NOMO-1 treated with dmso at 0.1 percent for 144 hours (cell line): ENCODE results near the gene RBM46.

Source experiments
- DNase-seq: peaks from one replicate; lab custom pipeline; 2025; ENCODE audit not compliant: unreplicated experiment; lab: John Stamatoyannopoulos, UW

Gene RBM46, protein sequence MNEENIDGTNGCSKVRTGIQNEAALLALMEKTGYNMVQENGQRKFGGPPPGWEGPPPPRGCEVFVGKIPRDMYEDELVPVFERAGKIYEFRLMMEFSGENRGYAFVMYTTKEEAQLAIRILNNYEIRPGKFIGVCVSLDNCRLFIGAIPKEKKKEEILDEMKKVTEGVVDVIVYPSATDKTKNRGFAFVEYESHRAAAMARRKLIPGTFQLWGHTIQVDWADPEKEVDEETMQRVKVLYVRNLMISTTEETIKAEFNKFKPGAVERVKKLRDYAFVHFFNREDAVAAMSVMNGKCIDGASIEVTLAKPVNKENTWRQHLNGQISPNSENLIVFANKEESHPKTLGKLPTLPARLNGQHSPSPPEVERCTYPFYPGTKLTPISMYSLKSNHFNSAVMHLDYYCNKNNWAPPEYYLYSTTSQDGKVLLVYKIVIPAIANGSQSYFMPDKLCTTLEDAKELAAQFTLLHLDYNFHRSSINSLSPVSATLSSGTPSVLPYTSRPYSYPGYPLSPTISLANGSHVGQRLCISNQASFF

DNA sequence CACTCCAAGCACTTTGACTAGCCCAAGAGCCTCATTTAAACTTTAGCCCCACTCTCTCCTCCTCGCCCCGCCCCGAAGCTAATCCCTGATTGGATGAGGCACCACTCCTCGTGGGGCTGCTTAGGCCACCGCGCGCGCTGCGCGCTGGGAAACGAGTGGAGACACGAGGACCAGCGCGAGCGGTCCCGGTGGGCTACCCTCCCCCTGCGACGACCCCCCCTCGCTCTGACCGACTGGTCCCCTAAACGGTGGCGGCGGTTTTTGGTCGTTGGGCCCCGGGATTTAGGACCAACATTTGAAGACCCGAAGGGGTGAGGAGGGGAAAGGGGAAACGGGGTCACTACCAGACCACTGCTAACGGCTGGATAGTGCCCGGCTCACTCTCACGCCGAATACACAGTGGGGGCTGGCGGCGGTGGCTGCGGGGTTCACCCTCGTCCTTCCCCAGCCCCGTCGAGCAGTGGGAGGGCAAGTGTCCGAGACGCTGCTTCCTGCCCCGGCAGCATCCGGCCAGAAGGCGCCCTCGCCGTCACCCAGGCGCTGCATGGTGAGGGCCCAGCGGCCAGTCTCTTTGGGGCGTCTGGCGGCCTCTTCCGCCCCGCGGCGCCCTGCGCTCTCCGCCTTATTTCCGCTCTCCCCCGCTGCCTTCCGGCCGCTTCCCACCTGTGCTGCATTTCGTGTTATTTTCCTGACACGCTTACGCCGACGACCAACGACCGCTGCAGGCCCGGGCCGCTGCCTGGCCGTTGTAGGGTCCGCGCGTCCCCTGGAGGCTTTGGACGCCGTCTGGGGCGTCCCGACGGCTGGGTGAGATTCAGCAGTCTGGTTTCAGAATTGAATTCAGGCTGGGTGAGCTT is at the start of gene RBM46:
Gene RBM46 (plus strand): TSS at position 147 of the 857 bp plus-strand sequence. CDS start 15,481 bp downstream, outside the sequence.
- DNase-seq = no peak

DNA sequence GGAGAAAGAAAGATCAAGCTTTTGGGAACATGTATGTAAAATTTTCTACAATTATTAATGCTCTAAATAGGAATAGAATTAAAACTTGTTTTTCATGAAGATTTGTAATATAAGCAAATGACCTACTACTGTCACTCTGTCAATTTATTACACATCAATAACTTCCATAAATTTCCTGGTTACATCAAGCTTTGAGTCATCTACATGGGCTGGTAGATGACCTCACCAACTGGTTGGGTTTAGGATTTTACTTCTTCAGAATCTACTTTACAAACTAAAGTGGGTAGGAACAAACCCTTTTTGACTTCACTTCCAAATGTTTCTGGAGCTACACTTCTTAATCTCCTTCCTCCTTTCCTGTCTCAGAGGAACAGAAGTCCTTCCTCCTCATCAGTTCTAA is 49.3 kb upstream of the RBM46 start:
- no peak for DNase-seq

DNA sequence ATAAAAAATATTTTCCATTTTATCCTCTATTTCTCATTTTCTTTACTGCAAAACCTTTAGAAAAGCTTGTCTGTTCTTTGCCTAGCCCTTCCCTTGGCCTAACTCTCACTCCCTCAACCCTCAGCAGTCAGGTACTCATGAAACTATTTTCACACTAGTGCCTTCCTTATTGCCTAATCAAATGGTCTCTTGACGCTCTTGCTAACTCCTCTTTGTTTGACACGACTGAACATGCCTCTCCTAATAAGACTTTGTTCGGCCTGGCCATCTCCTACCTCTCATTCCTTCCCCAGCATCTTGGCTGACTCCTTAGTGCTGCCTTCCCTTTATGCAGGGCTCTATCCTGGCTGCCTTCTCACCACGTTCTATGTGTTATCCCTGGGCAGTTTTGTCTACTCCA is 48.4 kb upstream of the RBM46 start:
- DNase-seq = no peak

DNA sequence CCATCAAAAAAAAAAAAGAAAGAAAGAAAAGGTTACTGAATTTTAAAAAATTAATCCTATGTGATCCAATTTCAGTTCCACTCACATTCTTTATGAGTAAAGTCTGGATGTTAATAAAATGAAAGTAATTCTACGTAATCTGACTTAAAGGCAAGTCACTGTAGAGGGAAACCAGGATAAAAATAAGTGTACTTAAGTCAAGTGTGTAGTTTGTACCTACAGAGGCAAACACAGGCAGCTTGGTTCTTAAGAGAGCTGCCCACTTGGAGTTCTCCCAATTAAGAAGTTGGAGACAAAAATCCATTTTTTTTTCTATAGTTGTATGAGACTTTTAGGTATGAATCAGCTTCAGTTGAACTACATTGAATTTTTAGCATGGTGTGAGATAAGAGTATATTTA is 44.3 kb upstream of the RBM46 start:
- DNase-seq = no peak

DNA sequence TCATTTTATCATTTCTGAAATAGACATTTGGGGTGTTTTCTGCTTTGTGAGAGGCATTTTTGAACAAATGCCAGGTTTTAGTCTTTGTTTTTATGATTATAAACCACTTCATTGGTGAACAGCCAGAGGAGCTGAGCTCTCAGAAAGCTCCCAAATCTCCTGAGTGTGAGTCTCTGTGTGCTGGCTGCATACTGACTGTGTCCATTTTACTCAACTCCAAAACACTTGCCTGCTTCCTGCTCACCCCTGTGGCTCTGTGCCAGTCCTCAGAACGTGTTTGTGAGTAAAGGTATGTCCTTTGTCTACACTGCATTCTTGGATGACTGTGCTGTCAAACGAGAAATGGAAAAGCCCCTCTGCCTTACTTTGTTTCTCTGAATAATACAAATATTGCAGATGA is 42.6 kb upstream of the RBM46 start:
- no peak for DNase-seq

DNA sequence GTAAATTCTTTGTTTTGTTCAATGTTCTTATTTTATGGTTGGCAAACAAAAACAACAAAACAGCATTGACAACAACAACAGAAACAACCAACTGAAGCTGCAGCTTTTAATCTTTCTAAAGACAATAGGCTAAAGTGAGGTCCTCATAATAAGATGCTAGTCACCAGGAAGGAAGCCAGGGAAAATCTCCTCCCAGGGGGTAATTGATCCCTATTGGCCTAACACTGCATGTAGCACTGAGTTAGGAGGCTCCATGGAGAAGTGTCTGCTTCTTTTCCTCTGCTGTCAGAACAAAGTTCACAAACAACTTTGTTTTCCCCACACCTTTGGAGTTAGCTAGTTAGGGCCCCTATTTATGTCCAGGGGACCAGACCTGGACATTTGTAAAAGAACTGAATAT is 42.0 kb upstream of the RBM46 start:
- no peak for DNase-seq

DNA sequence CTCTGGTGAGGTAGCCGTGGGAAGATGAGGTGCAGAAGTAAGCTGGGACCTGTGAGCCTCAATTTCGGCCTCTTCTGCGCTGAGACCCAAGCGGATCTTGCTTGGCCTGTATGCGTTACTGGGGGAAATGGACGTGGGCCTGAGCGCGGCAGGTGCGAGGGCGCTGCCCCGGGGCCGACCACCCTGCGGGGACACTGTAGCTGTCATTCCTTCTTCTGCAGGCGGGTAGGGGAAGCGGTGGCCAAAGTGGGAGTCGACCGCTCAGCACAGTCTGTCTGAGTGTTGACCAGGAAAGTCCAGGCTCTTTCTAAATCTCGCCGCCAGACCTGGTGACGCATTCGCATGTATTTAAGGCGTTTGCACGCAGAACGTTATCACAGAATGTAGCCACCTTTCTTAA is 40.6 kb upstream of the RBM46 start:
- no peak for DNase-seq

DNA sequence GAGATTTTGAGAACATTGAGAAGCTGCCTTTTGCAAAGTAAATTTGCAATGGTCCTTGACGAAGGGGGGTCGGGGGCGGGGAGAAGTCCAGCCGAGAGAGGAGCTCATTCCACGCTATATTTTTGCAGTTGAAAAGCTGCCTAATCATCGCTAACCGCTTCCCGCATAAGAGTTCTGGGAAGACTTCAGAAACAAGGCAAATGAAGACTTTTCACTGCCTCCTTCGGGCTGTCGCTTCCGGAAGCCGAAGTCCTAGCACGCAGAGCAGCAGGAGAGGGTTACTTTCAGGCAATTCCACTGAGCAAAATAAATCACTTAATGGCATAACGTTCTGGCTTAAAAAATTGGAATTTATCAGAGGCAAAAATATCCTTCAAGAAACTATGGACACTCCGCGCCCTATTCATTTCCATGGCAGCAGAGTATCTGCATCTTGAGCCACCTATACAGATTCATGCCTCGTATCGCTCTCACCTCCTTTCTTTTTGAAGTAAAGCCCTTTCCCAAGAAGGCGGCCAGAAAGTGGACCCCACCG is 39.9 kb upstream of the RBM46 start:
- no peak for DNase-seq

DNA sequence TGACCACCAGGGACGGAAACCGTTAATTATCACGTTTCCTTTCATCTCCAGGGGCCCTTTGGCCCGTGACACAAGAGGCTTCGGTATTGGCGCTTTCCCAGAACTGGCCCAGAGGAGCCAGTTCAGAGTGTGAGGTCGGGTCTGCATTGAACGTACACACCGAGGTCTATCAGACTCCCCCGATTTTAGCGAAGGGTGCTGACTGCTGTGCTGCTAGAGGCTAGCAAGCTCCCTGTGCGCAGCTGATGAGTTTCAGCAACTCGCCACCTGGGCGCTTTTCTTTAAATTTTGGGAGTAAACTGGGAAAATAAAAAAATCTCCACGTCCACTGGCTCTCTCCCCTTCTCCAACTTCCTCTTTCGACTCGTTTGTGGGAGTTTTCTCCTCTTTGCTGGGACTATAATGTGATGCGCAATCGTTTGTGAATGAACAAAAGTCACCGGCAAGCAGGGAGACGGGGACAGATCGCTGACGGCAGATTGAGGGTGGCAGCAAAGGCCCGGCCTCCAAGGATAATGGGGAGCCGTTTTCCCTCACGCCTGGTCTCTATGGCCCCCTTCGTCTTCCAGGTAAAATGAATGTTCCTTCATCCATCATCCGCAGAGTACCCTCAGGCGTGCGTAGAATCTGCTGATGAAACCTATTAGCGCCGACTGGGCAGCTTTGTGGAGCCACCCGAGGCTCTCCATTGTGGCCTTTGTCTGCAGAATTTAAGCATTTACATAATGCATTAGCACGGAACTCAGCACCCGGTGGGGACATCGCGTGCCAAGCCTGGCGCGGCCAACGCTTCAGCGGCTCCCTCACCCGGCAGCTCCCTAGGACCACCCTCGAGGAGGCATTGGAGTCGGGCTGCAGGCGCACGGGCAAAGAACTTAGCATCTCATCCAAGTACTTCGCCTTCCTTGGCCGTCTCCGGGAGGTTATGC is 38.9 kb upstream of the RBM46 start:
- no peak for DNase-seq

DNA sequence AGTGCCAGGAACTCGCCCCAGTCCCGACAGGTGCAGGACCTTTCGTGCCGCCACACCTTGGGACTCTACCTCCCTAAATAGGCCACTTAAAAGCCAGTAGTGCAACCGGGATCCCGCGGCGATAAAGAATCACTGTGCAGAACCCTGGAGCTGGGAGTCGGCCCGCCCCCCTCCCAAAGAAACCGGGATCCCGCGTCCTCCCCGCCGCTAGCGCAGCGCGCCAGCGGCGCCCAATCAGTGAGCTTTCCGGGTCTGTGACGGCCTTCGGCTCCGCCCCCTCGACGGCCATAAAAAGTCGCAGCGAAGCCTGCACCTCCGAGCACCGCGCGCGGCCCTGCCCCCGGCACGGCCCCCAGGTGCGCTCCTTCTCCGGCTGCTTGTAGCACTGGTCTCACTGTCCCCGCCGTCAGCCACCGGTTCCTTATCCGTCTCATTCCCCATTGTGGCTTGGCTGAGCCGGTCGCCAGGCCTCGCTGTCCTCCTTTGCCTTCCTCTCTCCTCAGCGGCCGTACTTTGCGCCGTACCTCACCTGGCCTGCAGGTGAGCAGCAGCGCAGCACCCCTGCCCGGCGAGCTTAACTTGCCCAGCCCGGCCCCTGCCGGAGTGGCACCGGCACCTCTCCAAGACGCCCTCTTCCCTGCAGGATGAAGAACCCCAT is 37.3 kb upstream of the RBM46 start, which contains the start of gene LRAT:
Gene LRAT (plus strand): TSS at position 318 of the 658 bp plus-strand sequence. CDS start 327 bp downstream, at position 645.
- no peak for DNase-seq

DNA sequence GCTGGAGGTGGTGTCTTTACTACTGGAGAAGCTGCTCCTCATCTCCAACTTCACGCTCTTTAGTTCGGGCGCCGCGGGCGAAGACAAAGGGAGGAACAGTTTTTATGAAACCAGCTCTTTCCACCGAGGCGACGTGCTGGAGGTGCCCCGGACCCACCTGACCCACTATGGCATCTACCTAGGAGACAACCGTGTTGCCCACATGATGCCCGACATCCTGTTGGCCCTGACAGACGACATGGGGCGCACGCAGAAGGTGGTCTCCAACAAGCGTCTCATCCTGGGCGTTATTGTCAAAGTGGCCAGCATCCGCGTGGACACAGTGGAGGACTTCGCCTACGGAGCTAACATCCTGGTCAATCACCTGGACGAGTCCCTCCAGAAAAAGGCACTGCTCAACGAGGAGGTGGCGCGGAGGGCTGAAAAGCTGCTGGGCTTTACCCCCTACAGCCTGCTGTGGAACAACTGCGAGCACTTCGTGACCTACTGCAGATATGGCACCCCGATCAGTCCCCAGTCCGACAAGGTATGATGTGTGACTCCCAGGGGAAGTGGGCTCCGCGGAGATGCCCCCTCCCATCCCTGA is 36.6 kb upstream of the RBM46 start:
- no peak for DNase-seq

DNA sequence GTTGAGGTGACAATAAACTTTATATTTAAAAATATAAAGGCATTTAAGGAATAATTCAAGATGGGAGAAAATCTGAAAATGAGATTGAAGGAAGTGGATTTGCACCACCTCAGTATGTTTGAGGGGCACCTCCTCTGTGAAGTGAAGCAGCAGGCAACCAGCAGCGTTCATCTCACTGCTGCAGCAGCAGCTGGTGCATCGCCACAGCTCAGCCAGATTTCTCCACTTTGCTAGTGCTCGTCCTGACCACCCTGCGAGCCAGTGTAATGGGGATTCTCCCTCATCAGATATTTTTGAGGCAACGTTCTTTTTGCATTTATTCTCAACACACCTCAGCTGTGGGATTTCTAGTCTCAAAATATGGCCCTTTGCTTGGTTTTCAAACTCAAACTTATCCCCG is 23.4 kb upstream of the RBM46 start:
- DNase-seq = no peak

DNA sequence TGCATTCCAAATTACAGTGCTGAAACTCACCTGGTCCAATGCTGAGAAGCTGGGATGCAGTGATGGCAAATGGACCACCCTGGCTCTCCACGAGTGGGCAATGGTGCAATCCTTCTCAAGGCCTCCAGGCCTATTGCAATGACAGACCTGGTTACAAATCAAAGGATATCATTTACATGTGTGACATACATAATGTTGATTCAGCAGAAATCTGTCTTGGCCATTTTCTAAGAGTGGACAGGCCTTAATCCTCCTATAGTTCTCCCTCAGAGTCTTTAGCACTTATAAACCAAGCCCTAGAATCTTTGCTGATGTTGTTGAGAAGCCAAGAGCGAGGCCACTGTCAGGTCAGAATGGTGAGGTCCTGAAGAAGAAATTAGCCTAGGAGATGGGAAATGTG is 20.2 kb upstream of the RBM46 start:
- DNase-seq = no peak

DNA sequence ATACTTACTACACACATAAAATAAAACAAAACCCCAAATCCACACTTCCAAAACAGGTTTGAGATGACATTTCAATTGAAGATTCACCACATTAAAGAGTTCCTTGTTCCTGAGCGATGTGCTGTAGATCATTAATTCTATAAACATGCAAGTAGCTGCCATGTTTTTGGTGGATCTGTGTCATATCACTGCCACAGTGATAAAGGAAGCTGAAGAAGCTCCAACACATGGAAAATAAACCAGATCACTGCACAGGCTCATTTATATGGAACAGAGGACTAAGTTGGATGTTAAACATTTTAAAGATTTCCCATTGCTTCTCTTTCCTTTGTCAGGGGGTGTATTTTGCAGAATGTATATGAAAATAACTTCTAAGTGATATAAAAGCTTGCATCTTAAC is 2.8 kb upstream of the RBM46 start:
- DNase-seq = no peak

DNA sequence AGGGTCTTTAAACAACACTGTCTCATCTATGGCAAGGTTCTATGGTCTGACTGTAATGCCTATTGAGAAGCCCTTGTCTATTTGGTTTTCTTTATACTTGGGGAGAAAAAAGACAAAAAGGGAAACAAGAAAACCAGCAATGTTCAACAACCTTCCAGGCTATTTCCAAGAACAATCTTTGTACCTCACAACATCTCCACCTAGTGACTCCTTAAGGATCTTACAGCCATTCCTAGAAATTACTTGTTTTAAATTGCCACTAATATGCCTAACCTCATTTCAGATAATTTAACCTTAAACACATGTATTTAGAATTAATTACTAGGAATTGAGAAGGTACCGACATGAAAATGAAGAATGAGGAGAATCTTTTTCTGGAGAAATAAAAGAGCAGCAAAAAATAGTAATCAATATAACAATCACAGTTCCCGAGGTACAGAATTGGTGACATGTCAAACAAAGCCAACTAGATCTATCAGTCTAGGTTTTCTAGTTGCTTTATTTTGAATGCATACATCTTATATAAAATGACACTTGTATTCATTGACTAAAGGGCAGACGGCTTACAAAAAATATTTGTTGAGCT is 1.6 kb upstream of the RBM46 start:
- DNase-seq = no peak

DNA sequence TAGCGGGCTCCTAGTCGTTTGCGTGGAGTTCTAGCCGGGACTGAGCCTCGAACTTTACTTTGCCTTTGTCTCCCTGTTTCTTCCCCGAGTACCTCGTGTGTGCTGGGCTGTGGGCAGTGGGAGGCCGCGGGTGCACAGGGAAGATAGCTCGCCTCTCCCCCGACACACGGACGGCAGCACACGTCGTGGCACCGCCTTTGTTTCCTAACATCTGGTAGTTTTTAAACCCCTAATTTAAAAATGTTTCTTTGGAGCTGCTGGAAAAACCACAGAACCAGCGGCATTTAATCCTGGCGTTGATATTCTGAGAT is 866 bp downstream of the RBM46 start:
- DNase-seq = no peak

DNA sequence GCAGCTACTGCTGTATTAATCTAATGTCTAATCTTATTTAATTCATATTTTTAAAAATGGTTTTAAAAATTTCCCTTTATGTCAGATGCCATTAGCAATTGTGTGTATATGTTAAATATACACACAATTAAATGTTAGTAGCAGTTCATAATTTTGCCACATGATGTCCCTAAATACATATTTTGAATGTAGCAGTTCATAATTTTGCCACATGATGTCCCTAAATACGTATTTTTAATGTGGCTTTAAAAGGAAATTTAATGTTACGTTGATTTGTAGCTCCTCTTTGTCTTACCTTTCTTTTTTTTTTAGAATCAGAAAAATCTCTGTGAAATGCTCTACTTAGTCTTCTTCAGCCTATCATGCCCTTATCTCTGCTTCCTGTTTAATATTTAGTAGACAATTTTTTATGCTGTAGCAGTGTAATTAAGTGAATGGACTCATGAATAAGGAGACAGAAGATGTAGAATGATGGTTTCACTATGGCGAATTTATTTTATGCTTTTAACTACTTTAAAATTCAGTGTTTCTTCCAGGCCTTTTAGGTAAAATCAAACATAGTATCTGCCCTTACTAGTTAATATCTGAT is 26.1 kb downstream of the RBM46 start:
- no peak for DNase-seq

DNA sequence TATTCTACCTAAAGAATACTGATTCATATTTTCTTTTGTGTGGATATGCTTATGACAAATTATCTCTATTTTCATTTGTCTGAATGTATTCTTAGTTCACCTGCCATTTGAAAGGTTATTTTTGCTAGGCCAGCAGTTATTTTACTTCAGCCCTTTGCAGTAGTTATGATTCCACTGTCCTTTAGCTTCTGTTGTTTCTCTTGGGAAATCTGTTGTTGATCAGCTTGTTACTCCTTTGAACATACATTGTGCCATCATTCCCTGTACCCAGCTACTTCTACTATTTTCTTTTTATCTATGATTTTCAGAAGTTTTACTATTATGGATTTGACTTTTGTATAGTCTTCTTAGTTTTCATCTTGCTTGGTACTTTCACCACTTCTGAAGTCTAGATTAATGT is 37.2 kb downstream of the RBM46 start:
- no peak for DNase-seq

DNA sequence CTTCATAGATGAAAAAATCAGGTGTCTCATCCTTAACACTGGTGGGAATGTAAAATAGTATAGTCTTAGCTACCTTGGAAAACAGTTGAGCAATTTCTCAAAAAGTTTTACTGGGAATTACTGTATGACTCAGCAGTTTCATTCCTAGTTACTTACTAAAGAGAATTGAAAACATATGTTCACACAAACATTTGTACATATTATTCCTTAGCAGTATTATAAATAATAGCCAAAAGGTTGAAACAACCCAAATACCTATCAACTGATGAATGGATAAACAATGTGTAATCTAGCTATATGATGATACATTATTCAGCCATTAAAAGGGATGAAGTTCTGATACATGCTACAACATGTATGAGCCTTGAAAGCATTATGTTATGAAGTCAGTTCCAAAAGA is 41.7 kb downstream of the RBM46 start:
- DNase-seq = no peak
